GM19395 (cell line): ENCODE measurements around the gene RCAN2.
A peak's percentile ranks its signal among the peaks of the same experiment; 100 is the strongest.
"Not testable (repeated sequence)": the region's sequence is repeated elsewhere in the genome, so short reads cannot be mapped to it uniquely, and the experiment has no call there.

Experiments
- ATAC-seq: cut with Tn5 transposase; IDR thresholded peaks from one replicate; pipeline ENCODE4 v1.9.1; 2021; ENCODE audit warnings: mild to moderate bottlenecking, moderate library complexity; ENCODE audit not compliant: unreplicated experiment

RCAN2 gene

DNA sequence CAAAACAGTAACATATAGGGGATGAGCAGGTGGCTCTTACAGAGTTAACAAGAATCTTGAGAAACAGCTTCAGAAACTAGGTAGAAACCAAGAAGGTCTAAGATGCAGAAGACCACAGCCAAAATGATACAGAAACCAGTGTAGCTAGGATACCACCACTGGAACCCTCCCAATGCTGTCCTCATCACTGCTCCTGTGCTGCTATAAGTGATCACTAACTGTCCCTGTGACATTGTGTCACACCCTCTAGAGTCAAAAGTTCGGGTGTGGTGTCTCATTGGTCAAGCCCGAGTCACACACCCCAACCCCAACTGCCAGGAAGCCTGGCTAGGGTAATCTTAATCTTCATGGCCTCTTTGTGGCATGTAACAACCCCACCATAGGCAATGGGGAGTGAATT, 153.1 kb downstream of the RCAN2 start:
- peak; percentile 96 for ATAC-seq

DNA sequence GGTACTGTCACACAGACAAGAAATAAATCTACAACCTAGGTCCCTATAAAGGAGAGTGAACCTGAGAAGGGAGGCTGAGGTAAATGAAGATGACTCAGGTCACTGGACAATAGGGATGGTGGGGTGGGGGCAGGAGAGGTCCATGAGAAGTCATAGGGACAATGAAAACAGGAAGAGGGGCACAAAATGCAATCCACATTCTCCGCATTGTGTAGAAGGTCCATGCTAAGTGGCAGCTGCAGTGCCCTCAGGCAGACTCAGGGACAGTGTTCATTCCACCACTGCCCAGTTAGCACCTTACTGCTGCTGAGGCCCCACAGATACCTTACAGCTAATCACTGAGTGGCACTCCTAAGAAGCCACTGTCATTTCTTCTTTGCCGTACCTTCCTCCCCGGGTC, 156.8 kb downstream of the RCAN2 start:
- ATAC-seq, result no peak

DNA sequence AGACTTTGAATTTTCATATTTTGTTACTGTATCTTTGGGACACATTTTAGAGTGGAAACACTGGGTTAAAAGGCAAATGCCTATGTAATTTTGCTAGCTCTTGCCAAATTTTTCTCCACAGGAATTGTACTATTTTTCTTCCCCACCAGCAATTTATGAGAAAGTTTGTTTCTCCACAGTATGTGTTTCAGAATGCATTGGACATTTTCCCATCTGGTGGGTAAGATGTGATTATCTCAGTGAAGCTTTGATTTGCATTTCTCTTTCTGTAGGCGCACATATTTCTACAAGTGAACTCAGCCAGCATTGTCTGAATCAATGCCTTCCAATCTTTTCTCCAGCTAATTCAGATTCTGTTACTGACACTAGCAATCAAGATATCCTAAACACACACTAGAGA, 157.8 kb downstream of the RCAN2 start:
- no peak for ATAC-seq

DNA sequence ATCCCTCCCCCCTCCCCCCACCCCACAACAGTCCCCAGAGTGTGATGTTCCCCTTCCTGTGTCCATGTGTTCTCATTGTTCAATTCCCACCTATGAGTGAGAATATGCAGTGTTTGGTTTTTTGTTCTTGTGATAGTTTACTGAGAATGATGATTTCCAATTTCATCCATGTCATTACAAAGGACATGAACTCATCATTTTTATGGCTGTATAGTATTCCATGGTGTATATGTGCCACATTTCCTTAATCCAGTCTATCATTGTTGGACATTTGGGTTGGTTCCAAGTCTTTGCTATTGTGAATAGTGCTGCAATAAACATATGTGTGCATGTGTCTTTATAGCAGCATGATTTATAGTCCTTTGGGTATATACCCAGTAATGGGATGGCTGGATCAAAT, 158.8 kb downstream of the RCAN2 start:
- not testable (repeated sequence) for ATAC-seq

DNA sequence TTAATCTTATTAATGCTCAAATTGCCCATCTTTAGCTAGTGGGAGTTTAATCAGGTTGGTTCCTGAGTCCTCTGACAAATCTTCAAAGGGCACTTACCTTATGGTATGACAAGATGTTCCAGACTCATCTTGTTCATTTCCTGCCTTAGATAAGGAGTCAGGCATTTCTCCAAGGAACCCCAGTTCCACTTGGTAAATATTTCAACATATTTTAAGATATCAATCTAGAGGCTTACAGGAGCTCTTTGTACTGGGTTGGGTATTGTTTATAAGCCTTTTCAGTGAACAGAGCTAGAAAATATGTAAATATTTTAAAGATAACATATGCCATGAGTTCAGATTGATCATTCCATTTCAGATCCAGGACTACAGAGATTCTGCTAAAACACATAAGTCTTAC, 159.8 kb downstream of the RCAN2 start:
- no peak for ATAC-seq

DNA sequence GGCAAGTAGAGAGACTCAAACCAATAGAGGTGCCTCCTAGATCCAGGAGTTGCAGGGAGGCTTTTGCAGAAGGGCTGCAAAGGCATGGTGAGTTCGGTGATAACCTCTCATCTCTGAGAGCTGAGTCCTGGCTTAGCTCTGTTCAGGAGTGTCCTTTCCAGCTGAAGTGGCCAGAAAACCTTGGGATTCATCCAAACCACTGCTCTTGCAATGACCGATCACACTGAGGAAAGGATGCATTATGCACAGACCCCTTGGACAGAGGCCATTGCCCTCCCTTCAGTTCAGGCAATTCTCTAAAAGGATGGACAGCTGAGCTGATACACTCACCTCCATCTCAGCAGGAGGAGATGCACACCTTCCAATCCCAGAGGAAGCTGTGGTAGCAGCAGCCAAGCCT, 161.7 kb downstream of the RCAN2 start:
- ATAC-seq, result no peak

DNA sequence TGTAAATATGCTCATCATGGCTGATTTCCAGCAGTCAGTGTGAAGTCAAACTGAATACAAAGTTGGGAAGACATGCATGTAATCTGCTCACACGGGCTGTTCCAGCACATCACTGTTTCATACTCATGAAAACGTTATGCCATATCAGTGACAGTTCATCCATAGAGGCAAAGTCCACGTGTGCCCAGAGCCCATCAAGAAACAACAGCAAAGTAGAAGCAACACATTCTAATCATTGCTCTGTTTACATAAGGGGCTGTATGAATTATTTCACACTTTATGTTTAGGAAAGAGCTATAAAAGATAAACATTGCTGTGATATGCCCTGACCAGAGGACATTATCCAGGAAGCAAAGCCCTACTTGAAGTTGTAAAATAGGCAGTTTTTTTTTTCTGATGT, 163.5 kb downstream of the RCAN2 start:
- no peak for ATAC-seq

DNA sequence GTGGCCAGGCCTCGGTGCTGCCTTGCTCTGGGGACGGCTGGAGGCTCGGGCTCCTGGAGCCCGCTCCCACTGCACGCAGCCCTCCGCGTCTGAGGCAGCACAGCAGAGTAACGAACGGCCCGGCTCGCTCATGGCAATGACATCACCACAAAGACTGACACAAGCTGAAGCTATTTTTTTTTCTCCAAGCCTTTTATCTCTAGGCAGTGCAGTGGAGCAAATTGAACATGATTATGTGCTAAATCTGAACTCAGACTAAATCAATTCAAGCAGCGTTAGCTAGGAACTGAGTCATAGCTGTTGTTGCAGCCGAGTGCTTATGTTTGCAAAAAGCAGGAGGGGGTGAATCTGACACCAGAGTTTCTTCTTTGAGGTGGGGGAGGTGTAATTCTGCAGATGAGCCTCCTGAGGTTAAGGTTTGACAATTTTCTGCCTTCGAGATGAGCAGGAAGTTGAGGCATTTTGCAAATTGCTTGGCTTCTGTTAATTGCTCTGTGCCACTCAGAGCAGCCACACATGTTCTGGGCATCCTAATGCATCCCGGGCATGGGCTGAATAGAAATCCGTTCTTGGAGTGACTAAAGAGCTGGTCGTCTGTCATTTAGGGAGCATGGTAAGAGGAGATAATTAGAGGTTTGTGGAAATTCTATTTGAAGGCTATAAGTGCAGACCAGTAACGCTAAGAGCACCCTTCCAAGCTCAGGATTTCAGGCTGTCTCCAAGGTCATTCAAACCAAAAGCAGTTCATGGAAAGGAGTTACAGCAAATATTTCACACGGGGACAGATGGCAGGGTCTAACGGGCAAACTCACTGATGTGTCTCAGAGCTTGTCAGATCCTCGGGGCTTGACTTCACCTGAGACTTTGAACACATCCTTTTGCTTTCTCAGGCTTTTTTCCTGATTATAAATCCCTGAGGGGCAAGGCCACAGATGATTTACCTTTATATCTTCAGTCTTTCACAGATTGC, 165.4 kb downstream of the RCAN2 start:
- ATAC-seq, result no peak

DNA sequence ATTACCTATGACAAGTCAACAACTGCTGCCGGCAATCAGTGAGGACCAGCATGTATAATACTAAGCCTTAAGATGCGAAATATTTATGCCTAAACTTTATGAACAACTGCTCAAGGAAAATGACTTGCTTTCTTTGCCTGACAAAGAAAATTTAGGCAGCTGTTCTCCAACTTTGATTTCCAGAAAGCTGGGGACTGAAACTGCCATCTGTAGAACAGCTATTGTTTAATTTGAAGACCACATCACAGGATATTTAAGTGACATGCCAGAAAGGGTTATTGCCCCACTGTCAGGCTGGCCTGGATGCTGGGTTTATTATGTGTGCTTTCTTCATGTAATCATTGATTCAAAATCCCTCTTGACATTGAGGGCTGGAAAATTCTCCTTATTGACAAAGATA, 166.5 kb downstream of the RCAN2 start:
- ATAC-seq, result no peak

DNA sequence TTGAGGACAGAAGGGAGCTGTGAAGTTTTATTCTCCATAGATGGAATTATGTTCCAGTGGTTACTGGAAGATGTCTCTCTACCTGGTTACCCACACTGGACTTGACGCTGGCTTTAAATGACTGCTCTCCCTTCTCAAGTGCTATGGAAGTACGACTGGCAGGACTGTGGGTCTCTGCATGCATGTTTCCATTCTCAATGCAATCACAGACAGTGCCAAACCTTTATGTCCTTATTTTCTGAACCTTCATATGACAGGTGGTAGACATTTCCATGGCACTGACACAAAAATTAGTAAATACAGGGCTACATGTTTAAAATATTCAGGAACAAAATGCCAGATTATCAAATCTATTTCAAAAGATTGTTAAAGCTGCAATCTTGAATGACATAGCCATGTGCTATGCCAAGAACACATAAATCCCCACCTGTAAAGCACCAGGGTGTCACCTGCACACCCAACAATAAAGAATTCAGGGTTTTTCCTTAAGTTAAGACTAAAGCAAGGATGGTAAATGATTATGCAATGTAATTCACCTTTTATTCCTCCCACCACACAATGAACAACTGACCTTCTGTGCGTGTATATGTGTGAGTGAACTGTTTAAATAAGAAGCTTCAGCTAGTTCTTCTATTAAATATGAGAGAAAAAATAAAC, 167.2 kb downstream of the RCAN2 start:
- no peak for ATAC-seq

DNA sequence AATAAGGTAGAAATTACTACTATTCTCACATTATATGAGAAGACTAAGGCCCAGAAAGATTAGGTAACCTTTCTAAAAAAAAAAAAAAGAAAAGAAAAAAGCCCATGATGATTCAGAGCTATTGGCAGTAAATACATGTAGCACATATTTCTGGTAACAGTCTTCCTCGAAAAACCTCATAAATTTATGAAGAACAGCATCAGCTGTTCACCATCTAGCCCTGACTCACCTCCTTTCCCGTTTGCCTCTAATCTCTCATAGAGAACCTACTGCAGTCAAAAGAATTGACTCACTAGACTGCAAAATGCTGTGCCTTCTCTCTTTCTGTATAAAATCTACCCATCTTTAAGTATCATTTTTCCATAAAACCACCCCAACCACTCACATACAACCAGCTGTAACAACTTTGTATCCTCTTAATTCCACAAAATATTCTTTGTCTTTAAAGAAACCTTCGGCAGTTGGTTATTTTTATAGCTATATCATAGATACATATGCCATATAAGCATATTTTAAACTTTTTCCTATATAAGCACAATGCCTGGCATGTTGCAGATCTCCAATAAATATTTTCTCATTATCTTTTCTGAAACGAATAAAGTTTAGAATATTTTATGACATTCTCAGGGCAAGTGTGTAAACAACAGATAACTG, 167.8 kb downstream of the RCAN2 start:
- ATAC-seq, result no peak

DNA sequence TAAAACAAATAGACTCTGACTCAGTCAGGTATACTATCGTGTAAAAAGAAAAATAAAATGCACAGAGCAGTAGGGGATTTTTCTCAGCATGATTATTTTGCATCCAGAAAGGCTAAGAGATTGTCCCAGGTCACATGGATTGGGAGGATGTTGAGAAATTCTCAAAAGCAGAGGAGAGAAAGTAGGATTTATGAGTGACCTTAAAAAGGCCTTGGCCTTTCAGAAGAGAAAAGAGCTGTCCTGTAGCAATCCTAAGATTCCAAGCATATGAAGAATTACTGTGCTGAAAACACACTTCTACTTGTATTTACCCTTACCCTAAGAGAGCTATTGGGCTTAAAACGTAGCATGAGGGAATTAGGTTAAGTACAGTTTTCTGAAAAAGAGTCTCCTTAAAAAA, 170.7 kb downstream of the RCAN2 start:
- no peak for ATAC-seq

DNA sequence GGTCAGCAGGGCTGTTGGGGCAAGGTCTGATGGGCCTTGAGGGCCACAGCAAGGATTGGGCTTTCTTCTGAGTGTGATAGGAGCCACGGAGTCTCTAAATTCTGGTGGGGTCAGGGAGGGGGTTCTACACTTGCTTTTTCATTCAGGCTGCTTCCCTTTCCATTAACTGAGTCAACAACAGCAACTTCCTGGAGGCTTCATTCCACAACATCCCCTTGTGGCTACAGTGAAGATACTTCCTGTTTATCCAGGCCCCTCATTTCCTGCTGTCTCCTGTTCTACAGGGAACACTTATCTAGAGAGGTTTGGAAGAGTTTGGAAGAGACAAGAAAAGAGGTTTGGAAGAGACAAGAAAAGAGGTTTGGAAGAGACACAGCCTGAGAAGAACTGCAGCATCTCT, 175.7 kb downstream of the RCAN2 start:
- no peak for ATAC-seq

DNA sequence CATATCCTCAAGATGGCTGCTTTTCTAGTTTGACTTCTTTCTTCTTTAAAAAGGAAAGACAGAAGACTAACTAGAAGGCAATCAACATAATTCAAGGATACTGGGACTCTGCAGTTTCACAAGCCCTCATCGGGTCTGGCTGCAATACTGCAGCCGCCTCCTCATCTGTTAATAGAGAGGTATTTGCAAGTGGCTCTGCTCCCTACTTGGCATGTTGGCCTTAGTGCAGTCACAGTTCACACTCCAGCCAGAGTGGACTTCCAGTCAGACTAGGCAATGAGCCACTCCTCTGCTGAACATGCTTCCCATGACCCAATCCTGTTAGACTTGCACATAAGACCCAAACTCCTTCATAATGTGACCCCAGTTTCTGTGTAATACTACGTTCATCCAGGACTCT, 178.6 kb downstream of the RCAN2 start:
- no peak for ATAC-seq

DNA sequence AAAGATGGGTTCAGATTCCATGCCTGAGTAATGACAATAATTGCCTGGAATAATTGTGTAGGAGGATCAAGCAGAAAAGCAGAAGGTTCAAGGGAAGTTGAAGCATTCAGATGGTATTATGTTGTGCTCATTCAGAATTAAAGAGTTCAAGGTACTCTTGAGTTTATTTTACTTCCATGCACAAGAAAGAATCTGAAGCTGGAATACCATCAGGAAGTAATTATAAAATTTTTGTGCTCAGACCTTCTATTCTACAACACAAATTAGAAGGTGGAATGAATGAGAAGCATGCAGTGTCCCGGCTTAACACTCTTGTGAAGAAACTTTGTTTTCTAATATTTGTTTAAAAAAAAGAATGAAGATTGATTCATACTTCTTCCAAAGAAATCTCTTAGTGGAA, 181.1 kb downstream of the RCAN2 start:
- no peak for ATAC-seq

DNA sequence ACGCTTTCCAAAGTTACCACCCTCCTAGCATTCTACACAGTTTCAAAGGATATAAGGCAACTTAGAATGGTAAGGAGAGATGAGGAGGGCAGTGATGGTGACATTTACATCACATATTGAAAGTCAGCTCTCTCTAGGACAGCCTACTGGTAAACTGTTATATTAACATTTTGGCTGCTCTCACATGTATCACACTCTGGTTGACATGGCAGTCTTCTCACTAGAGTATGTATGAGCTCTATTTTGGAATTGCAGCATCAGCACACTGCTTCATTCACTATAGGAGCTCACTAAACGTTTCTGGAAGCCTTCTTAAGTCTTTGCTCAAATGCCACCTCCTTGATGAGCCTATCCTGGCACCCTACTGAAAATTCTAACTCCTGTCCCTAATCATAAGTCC, 184.8 kb downstream of the RCAN2 start:
- ATAC-seq, result no peak

DNA sequence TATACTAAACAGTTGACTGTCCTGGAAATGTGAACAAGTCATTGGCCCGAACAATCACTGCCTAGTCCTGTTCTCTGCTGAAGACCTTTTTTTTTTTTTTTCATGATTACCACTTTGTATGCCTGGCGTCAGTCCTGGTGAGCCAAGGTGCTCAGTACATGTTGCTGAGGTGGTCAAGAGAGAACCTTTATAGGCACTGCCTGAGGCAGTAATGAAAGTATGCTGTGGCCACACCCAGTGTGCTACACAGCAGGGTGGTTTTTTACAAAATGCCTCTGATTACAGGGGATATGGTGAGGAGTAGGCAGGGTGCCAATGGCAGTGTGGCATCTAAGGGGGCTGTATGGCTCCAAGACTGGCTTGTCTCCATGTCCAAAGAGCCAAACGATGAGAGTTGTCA, 185.4 kb downstream of the RCAN2 start:
- no peak for ATAC-seq

DNA sequence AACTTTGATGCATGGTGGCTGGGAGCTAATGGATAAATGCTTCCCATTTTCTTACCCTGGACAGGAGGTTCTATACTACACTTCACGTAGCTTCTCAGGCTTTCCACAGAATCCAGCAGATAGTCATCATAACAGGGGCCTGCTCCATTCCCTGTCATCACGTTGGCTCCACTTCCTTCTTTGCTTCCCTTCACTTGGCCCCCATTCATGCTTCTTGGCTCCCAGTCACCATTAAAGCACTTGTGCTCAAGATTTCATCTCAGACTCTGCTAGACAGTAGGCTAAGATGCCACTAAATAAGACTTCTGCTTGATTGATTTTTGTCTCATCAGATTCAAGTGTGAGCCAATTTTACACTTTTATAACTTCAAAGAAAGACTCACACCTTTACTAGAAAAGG, 186.0 kb downstream of the RCAN2 start:
- ATAC-seq, result no peak

DNA sequence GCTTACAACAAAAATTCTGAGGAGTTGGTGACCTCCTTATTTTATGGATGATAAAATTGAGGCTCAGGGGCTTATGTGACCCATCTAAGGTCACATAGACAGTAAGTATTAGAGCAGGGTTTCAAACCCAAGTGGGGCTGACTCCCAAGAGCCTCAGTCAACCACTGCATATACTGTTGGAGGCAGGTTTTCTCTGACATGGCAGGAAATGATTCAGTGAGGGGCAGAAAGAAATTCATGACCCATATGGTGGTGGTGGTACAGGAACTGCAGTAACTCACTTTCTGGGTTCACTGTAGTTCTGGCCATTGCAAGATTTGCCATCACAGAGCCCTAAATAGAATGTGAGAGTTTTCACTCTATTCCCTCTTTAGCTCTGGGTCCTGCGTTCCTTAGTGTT, 188.4 kb downstream of the RCAN2 start:
- no peak for ATAC-seq

DNA sequence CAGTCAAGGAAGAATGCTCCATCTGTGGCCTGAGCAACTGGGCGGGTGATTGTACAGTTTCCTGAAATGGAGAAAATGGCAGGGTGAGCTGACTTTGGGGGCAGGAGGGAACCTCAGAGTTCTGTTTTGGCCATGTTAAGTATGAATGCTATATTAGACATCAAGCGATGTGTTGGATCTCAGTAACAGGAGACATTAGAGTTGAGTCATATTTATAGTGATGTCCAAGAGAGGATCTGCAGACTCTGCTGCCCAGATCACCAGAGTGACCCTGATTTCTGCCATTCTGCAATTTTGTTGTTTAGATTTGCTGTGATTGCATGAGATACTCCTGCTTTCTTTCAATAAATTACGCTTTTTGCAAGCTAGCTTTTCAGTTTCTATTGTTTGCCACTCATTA, 189.1 kb downstream of the RCAN2 start:
- no peak for ATAC-seq

DNA sequence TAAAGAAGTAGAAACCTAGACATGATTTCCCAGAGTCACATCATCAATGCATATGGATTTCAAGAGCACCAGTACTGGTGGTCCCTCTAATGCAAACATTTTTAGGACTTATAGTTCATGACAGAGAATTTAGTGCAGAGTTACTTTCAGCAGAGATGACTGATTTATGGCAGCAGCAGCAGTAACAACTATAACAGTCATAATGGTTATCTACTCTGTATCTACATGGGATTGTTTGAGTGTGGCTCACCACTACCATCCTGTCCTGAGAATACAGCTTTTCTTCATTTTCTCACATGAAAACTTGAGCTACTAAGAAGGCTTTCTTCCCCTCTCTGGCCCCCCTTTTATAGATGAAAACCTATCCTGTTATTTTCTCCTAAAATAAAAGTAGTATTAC, 192.0 kb downstream of the RCAN2 start:
- no peak for ATAC-seq

DNA sequence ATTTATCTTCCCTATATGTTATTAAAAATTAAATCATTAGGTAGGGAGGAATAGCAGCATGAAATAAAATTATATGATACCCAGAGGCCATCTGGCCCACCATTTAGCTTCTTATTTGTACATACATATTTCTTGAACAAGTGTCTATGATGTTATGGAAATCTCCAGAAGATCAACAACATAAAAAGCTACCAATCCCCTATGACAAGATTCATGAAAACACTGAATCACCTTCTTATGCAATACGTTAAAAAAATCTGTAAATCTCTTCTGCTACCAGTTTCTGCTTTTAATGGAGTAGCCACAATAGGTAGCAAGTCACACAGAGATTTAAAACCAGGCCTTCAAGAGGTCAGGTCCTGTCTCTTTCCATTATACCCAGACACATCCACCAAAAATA, 194.7 kb downstream of the RCAN2 start:
- ATAC-seq, result no peak
